GM18868 (cell line): ENCODE measurements around the gene CR1.
"Not testable (repeated sequence)": the region's sequence is repeated elsewhere in the genome, so short reads cannot be mapped to it uniquely, and the experiment has no call there.

Experiments used
- ATAC-seq: cut with Tn5 transposase; IDR thresholded peaks from one replicate; pipeline ENCODE4 v1.9.1; 2021; ENCODE audit warnings: mild to moderate bottlenecking, moderate library complexity; ENCODE audit not compliant: unreplicated experiment

CR1 gene

GRCh38 chr1:207495801-207496792 is at the start of gene CR1:
CR1 (plus strand) TSS chr1:207496157; CDS start chr1:207496268, 111 bp downstream.
- ATAC-seq, result peak; percentile 56

- ATAC-seq, result no peak
These were observed 42.3 kb upstream of the CR1 start for GRCh38 chr1:207453710-207454045.

GRCh38 chr1:207454046-207454964 is 41.7 kb upstream of the CR1 start, which contains the start of gene CR2:
CR2 (plus strand) TSS chr1:207454328; CDS start chr1:207454419, 91 bp downstream.
- ATAC-seq, result peak; percentile 89

- no peak for ATAC-seq
These were observed 40.7 kb upstream of the CR1 start for GRCh38 chr1:207455183-207455754.

GRCh38 chr1:207458414-207458813 is 37.5 kb upstream of the CR1 start:
- no peak for ATAC-seq

- ATAC-seq, result no peak
These were observed 36.9 kb upstream of the CR1 start for GRCh38 chr1:207459008-207459407.

GRCh38 chr1:207461649-207462048 is 34.3 kb upstream of the CR1 start:
- ATAC-seq, result no peak

GRCh38 chr1:207462535-207462934 is 33.4 kb upstream of the CR1 start:
- ATAC-seq, result no peak

GRCh38 chr1:207463021-207463420 is 32.9 kb upstream of the CR1 start:
- no peak for ATAC-seq

- ATAC-seq, result no peak
These were observed 32.4 kb upstream of the CR1 start for GRCh38 chr1:207463571-207463970.

GRCh38 chr1:207470927-207471326 is 25.0 kb upstream of the CR1 start:
- ATAC-seq, result no peak

- ATAC-seq, result no peak
These were observed 21.7 kb upstream of the CR1 start for GRCh38 chr1:207474210-207474609.

- ATAC-seq, result no peak
These were observed 9.8 kb upstream of the CR1 start for GRCh38 chr1:207486198-207486597.

- no peak for ATAC-seq
These were observed 8.3 kb upstream of the CR1 start for GRCh38 chr1:207487636-207488035.

- ATAC-seq, result no peak
These were observed 2.7 kb upstream of the CR1 start for GRCh38 chr1:207493212-207493611.

GRCh38 chr1:207494171-207494570 is 1.8 kb upstream of the CR1 start:
- no peak for ATAC-seq

- not testable (repeated sequence) for ATAC-seq
These were observed 676 bp upstream of the CR1 start for GRCh38 chr1:207495281-207495680.

- peak; percentile 30 for ATAC-seq
These were observed 2.0 kb downstream of the CR1 start for GRCh38 chr1:207497941-207498340.

- peak; percentile 31 for ATAC-seq
These were observed 3.6 kb downstream of the CR1 start for GRCh38 chr1:207499573-207499972.

- no peak for ATAC-seq
These were observed 4.3 kb downstream of the CR1 start for GRCh38 chr1:207500306-207500705.

GRCh38 chr1:207501071-207501470 is 5.1 kb downstream of the CR1 start:
- no peak for ATAC-seq
